Measurements from ENCODE around the gene LPAR1. TPM values are rescaled to one million over a fixed set of nuclear protein-coding genes. Genes with fewer than 3 reads are reported as not detected.

Gene LPAR1
- total RNA-seq, 1 donor from 2014 or later = 36.0 TPM

DNA sequence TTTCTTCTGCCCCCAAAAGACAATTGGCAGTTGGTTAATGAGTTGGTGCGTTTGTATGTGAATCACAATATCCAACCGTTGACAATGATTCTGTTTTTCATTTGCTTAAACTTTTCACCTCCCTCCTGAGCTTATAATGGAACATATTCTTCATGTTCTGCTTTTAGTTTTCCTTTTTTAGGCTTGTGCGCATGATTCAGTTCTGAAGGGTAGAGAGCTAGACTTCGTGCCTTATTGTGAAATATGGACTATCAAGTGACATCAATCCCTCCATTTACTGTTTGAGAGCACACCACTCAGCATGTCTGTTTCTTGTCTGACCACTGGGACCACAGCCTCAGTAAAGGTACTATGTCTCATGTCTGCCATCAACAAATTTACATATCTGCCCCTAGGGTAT is 30.5 kb upstream of the LPAR1 start:
- Mint-ChIP-seq H3K27ac (no peak overlapping the region), H3K4me3 (no peak overlapping the region), H3K9me3 (no peaks in the 10 kb centered on the region), H3K4me1 (peaks cover 7% of the 10 kb centered on the region), H3K36me3 (no peaks in the 10 kb centered on the region), H3K27me3 (ENCODE audit: insufficient read depth, low read depth) (no peaks in the 10 kb centered on the region)
- Histone ChIP-seq H2AFZ (replicated peaks) (no peak overlapping the region), H4K20me1 (ENCODE audit: low read depth) (no peaks in the 10 kb centered on the region), H3F3A (ENCODE audit: low read depth) (no peaks in the 10 kb centered on the region), H3K27me3 (no peaks in the 10 kb centered on the region), H3K36me3 (no peaks in the 10 kb centered on the region), H3K4me1 (peaks cover 6% of the 10 kb centered on the region), H3K4me2 (no peak overlapping the region), H3K79me2 (ENCODE audit: low read depth) (no peaks in the 10 kb centered on the region), H3K9me3 (ENCODE audit: low read depth) (no peaks in the 10 kb centered on the region), H3K9ac (no peak overlapping the region), H3K4me3 (no peak overlapping the region), H3K27ac (no peak overlapping the region)
- DNase-seq (ENCODE audit: low spot score) = no peak
- no peak for TF ChIP-seq EZH2phosphoT487 (IDR thresholded peaks at IDR 0.05)
- no peak for TF ChIP-seq EZH2 (IDR thresholded peaks at IDR 0.05)
- TF ChIP-seq, protein P1, sequence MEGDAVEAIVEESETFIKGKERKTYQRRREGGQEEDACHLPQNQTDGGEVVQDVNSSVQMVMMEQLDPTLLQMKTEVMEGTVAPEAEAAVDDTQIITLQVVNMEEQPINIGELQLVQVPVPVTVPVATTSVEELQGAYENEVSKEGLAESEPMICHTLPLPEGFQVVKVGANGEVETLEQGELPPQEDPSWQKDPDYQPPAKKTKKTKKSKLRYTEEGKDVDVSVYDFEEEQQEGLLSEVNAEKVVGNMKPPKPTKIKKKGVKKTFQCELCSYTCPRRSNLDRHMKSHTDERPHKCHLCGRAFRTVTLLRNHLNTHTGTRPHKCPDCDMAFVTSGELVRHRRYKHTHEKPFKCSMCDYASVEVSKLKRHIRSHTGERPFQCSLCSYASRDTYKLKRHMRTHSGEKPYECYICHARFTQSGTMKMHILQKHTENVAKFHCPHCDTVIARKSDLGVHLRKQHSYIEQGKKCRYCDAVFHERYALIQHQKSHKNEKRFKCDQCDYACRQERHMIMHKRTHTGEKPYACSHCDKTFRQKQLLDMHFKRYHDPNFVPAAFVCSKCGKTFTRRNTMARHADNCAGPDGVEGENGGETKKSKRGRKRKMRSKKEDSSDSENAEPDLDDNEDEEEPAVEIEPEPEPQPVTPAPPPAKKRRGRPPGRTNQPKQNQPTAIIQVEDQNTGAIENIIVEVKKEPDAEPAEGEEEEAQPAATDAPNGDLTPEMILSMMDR (IDR thresholded peaks at IDR 0.05) = no peak

- Histone ChIP-seq H3K36me3 (no peaks in the 10 kb centered on the region), H3K4me2 (no peak overlapping the region), H3K79me2 (ENCODE audit: low read depth) (no peaks in the 10 kb centered on the region), H3K4me1 (peaks cover 6% of the 10 kb centered on the region), H3K27me3 (no peaks in the 10 kb centered on the region), H2AFZ (replicated peaks) (no peak overlapping the region), H3K9ac (no peak overlapping the region), H3K9me3 (ENCODE audit: low read depth) (no peaks in the 10 kb centered on the region), H4K20me1 (ENCODE audit: low read depth) (no peaks in the 10 kb centered on the region), H3K27ac (no peak overlapping the region), H3F3A (ENCODE audit: low read depth) (no peaks in the 10 kb centered on the region), H3K4me3 (no peak overlapping the region)
- no peak overlapping the region for H3K4me3 Mint-ChIP-seq
- no peak for TF ChIP-seq EZH2phosphoT487 (IDR thresholded peaks at IDR 0.05)
- TF ChIP-seq, protein P1 (IDR thresholded peaks at IDR 0.05) = no peak
- TF ChIP-seq EZH2 (IDR thresholded peaks at IDR 0.05) = no peak
- no peaks in the 10 kb centered on the region for H3K27me3 Mint-ChIP-seq (ENCODE audit: insufficient read depth, low read depth)
- H3K36me3 Mint-ChIP-seq = no peaks in the 10 kb centered on the region
- H3K27ac Mint-ChIP-seq = no peak overlapping the region
- H3K9me3 Mint-ChIP-seq = no peaks in the 10 kb centered on the region
- peaks cover 7% of the 10 kb centered on the region for H3K4me1 Mint-ChIP-seq
- DNase-seq (ENCODE audit: low spot score) = no peak
These were observed 30.1 kb upstream of the LPAR1 start for GRCh38 chr9:111068383-111068730.

- TF ChIP-seq, protein P1 (IDR thresholded peaks at IDR 0.05) = no peak
- TF ChIP-seq EZH2 (IDR thresholded peaks at IDR 0.05) = no peak
- no peak for TF ChIP-seq EZH2phosphoT487 (IDR thresholded peaks at IDR 0.05)
- DNase-seq (ENCODE audit: low spot score) = no peak
- Histone ChIP-seq H3K27ac (no peak overlapping the region), H3K79me2 (ENCODE audit: low read depth) (no peaks in the 10 kb centered on the region), H3K4me2 (peak overlapping the region; percentile 10), H3K9ac (no peak overlapping the region), H3K4me1 (peaks cover 6% of the 10 kb centered on the region), H4K20me1 (ENCODE audit: low read depth) (no peaks in the 10 kb centered on the region), H2AFZ (replicated peaks) (peak overlapping the region; percentile 54), H3K27me3 (no peaks in the 10 kb centered on the region), H3K4me3 (no peak overlapping the region), H3K36me3 (no peaks in the 10 kb centered on the region), H3F3A (ENCODE audit: low read depth) (no peaks in the 10 kb centered on the region), H3K9me3 (ENCODE audit: low read depth) (no peaks in the 10 kb centered on the region)
- Mint-ChIP-seq H3K9me3 (no peaks in the 10 kb centered on the region), H3K4me3 (no peak overlapping the region), H3K36me3 (no peaks in the 10 kb centered on the region), H3K27ac (no peak overlapping the region), H3K27me3 (ENCODE audit: insufficient read depth, low read depth) (no peaks in the 10 kb centered on the region), H3K4me1 (peaks cover 7% of the 10 kb centered on the region)
These were observed 28.2 kb upstream of the LPAR1 start for GRCh38 chr9:111066468-111066867.
